ACC112 (cell line): ENCODE data around the gene SDS.

Source experiments
- H2AFZ ChIP-seq: fragments of 200-600 bp; sonication (generic); one replicate; pipeline ENCODE4 v1.6.0; 2017; ENCODE audit warnings: antibody characterized with exemption, low read length; ENCODE audit not compliant: unreplicated experiment
- H3K27ac ChIP-seq: fragments of 200-600 bp; sonication (generic); 2 replicates; pipeline ENCODE4 v1.5.1; 2014; ENCODE audit warnings: low read depth, mild to moderate bottlenecking, antibody characterized with exemption, low read length, moderate library complexity
- H3K27me3 ChIP-seq: fragments of 200-600 bp; sonication (generic); 2 replicates; pipeline ENCODE4 v1.6.1; 2014; ENCODE audit warnings: mild to moderate bottlenecking, antibody characterized with exemption, low read length, moderate library complexity, mixed read lengths; ENCODE audit not compliant: insufficient read depth
- H3K36me3 ChIP-seq: fragments of 200-600 bp; sonication (generic); 2 replicates; pipeline ENCODE4 v1.6.1; 2016; ENCODE audit warnings: mild to moderate bottlenecking, antibody characterized with exemption, low read length, moderate library complexity, mixed read lengths; ENCODE audit not compliant: insufficient read depth
- H3K4me1 ChIP-seq: fragments of 200-600 bp; sonication (generic); one replicate; pipeline ENCODE4 v1.6.1; 2016; ENCODE audit warnings: low read length, mixed read lengths; ENCODE audit not compliant: insufficient read depth, unreplicated experiment, control insufficient read depth
- H3K4me3 ChIP-seq: fragments of 200-600 bp; sonication (generic); 2 replicates; pipeline ENCODE4 v1.5.1; 2014; ENCODE audit warnings: mild to moderate bottlenecking, low read depth, low read length
- H3K79me2 ChIP-seq: fragments of 200-600 bp; sonication (generic); one replicate; pipeline ENCODE4 v1.6.0; 2016; ENCODE audit warnings: low read length; ENCODE audit not compliant: control insufficient read depth, unreplicated experiment, insufficient read depth

SDS gene

GRCh38 chr12:113397497-113398197 lies 6.0 kb downstream of the SDS start:
- Histone ChIP-seq H3K27ac (no peak overlapping the region), H2AFZ (no peak overlapping the region), H3K4me1 (no peaks in the 10 kb centered on the region), H3K79me2 (no peaks in the 10 kb centered on the region), H3K27me3 (no peaks in the 10 kb centered on the region), H3K36me3 (no peaks in the 10 kb centered on the region), H3K4me3 (no peak overlapping the region)

GRCh38 chr12:113396828-113397496 lies 6.7 kb downstream of the SDS start:
- Histone ChIP-seq H3K36me3 (no peaks in the 10 kb centered on the region), H3K4me1 (no peaks in the 10 kb centered on the region), H3K4me3 (no peak overlapping the region), H2AFZ (no peak overlapping the region), H3K27me3 (no peaks in the 10 kb centered on the region), H3K79me2 (no peaks in the 10 kb centered on the region), H3K27ac (no peak overlapping the region)

DNA sequence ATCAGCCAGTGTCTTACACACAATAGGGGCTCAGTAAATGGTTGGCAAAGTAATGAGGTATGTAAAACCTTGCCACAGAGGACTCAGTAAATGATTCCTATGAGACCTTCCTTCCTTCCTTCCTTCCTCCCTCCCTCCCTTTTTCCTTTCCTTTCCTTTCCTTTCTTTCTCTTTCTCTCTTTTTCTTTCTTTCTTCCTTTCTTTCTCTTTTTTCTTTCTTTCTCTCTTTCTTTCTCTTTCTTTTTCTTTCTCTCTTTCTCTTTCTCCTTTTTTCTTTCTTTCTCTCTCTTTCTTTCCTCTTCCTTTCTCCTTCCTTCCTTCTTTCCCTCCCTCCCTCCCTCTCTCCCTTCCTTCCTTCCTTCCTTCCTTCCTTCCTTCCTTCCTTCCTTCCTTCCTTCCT lies 7.5 kb downstream of the SDS start:
- no peak overlapping the region for H3K27ac ChIP-seq
- no peaks in the 10 kb centered on the region for H3K79me2 ChIP-seq
- no peak overlapping the region for H2AFZ ChIP-seq
- no peaks in the 10 kb centered on the region for H3K4me1 ChIP-seq
- H3K4me3 ChIP-seq = no peak overlapping the region
- no peaks in the 10 kb centered on the region for H3K36me3 ChIP-seq
- H3K27me3 ChIP-seq = no peaks in the 10 kb centered on the region

- Histone ChIP-seq H3K4me1 (no peaks in the 10 kb centered on the region), H3K27ac (no peak overlapping the region)
Observed at GRCh38 chr12:113395119-113395518, 8.6 kb downstream of the SDS start.

GRCh38 chr12:113393749-113394148 lies 9.9 kb downstream of the SDS start:
- Histone ChIP-seq H3K4me1 (no peaks in the 10 kb centered on the region), H2AFZ (no peak overlapping the region), H3K36me3 (peaks cover 7% of the 10 kb centered on the region; the same call in 1 of the 2 replicates), H3K27ac (no peak overlapping the region), H3K4me3 (no peak overlapping the region), H3K79me2 (no peaks in the 10 kb centered on the region), H3K27me3 (no peaks in the 10 kb centered on the region)

More at GRCh38 chr12:113395119-113395518, 8.6 kb downstream of the SDS start:
- H3K79me2 ChIP-seq = no peaks in the 10 kb centered on the region
- H3K36me3 ChIP-seq = peaks cover 7% of the 10 kb centered on the region; the same call in 1 of the 2 replicates
- no peak overlapping the region for H3K4me3 ChIP-seq
- no peaks in the 10 kb centered on the region for H3K27me3 ChIP-seq
- no peak overlapping the region for H2AFZ ChIP-seq

GRCh38 chr12:113392988-113393579 lies 10.6 kb downstream of the SDS start:
- Histone ChIP-seq H3K36me3 (peaks cover 7% of the 10 kb centered on the region; the same call in 1 of the 2 replicates), H2AFZ (no peak overlapping the region), H3K4me1 (no peaks in the 10 kb centered on the region), H3K4me3 (no peak overlapping the region), H3K27ac (no peak overlapping the region), H3K27me3 (no peaks in the 10 kb centered on the region), H3K79me2 (no peaks in the 10 kb centered on the region)

- Histone ChIP-seq H3K4me3 (no peak overlapping the region), H3K27me3 (no peaks in the 10 kb centered on the region), H3K79me2 (no peaks in the 10 kb centered on the region), H3K4me1 (no peaks in the 10 kb centered on the region), H2AFZ (no peak overlapping the region), H3K27ac (no peak overlapping the region), H3K36me3 (peaks cover 7% of the 10 kb centered on the region; the same call in 1 of the 2 replicates)
Observed at GRCh38 chr12:113392520-113392919, 11.2 kb downstream of the SDS start.

- Histone ChIP-seq H3K36me3 (peaks cover 7% of the 10 kb centered on the region; the same call in 1 of the 2 replicates), H3K27me3 (no peaks in the 10 kb centered on the region), H3K4me3 (no peak overlapping the region), H3K27ac (no peak overlapping the region), H2AFZ (no peak overlapping the region), H3K4me1 (no peaks in the 10 kb centered on the region), H3K79me2 (no peaks in the 10 kb centered on the region)
Observed at GRCh38 chr12:113391650-113392337, 11.9 kb downstream of the SDS start.

DNA sequence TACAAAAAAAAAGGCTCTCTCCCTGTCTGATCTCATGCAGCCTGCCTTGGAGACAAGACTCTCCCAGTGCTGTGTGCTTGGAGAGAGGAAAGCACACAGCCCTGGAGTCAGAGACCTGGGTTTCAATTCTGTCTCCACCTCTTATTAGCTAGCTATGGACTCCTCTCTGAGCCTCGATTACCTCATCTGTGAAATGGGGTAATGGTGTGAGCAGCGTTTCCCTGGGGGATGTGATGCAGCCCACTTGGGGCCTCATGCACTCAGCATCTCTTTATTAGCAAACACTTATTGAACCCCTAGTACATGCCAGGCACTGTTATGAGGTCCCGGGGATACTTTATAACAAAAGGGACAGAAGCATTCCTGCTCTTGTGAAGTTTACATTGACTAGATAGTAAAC lies 12.5 kb downstream of the SDS start:
- Histone ChIP-seq H3K27me3 (no peaks in the 10 kb centered on the region), H2AFZ (no peak overlapping the region), H3K4me3 (no peak overlapping the region), H3K4me1 (no peaks in the 10 kb centered on the region), H3K79me2 (no peaks in the 10 kb centered on the region), H3K36me3 (peaks cover 7% of the 10 kb centered on the region; the same call in 1 of the 2 replicates), H3K27ac (no peak overlapping the region)
